ENCODE measurements around the gene HMGN3.
"Not testable (repeated sequence)": the region's sequence is repeated elsewhere in the genome, so short reads cannot be mapped to it uniquely, and the experiment has no call there.

The HMGN3 gene

DNA sequence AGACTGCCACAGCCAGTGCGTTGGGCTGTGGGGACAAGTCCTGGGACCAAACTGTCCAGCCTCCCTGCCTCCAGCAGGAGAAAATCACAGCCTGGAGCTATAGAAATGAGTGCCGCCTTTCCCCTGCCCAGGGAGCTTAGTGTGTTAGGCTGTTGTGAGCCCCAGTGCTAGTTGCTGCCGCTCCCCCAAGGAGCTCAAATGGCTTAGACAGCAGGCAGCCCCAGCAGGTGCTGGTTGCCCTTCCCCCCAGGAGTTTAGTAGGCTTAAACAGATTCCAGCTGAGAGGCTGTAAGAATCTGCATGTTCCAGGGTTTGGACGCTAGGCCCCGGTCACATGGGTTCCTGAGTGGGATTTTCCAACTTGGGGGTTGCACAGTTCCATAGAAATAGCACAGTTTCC, 27.2 kb upstream of the HMGN3 start:
- H3K36me3 ChIP-seq (ENCODE audit: insufficient read depth, insufficient read length, low read length), result no peaks in the 10 kb centered on the region
- no peaks in the 10 kb centered on the region for H3K27me3 ChIP-seq (ENCODE audit: insufficient read depth, insufficient read length)
- TF ChIP-seq SUZ12 (IDR thresholded peaks at IDR 0.05; ENCODE audit: extremely low read depth, insufficient read depth, insufficient read length), result no peak
- TF ChIP-seq YY1 (IDR thresholded peaks at IDR 0.05; ENCODE audit: insufficient read depth, insufficient read length), result no peak
- TF ChIP-seq ZNF274 (IDR thresholded peaks at IDR 0.05; ENCODE audit: low read depth, low read length), result no peak
- no peak overlapping the region for H3K4me3 ChIP-seq (ENCODE audit: insufficient read length, low read depth)
- no peaks in the 10 kb centered on the region for H3K4me1 ChIP-seq (ENCODE audit: insufficient read depth, insufficient read length)
- H3K9ac ChIP-seq (ENCODE audit: insufficient read length, low read depth), result no peak overlapping the region
- H3K9me3 ChIP-seq (ENCODE audit: insufficient read depth, low read length), result no peaks in the 10 kb centered on the region
- no peak for DNase-seq (ENCODE audit: low read depth, low spot score)

DNA sequence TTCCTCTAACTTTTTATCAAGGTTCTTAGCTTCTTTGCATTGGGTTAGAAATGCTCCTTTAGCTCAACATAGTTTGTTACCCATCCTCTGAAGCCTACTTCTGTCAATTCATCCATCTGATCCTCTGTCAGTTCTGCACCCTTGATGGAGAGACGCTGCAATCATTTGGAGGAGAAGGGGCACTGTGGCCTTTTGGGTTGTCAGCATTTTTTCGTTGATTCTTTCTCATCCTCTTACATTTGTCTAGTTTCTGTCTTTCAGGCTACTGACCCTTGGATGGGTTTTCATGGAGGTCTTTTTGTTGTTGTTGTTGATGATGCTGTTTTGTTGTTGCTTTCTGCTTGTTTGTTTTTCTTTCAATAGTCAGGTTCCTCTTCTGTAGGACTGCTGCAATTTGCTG, 26.3 kb upstream of the HMGN3 start:
- H3K9ac ChIP-seq (ENCODE audit: insufficient read length, low read depth), result no peak overlapping the region
- TF ChIP-seq YY1 (IDR thresholded peaks at IDR 0.05; ENCODE audit: insufficient read depth, insufficient read length) (no peak), SUZ12 (IDR thresholded peaks at IDR 0.05; ENCODE audit: extremely low read depth, insufficient read depth, insufficient read length) (no peak), ZNF274 (IDR thresholded peaks at IDR 0.05; ENCODE audit: low read depth, low read length) (no peak)
- DNase-seq (ENCODE audit: low read depth, low spot score), result no peak
- no peaks in the 10 kb centered on the region for H3K36me3 ChIP-seq (ENCODE audit: insufficient read depth, insufficient read length, low read length)
- no peaks in the 10 kb centered on the region for H3K9me3 ChIP-seq (ENCODE audit: insufficient read depth, low read length)
- H3K4me1 ChIP-seq (ENCODE audit: insufficient read depth, insufficient read length), result no peaks in the 10 kb centered on the region
- no peak overlapping the region for H3K4me3 ChIP-seq (ENCODE audit: insufficient read length, low read depth)
- H3K27me3 ChIP-seq (ENCODE audit: insufficient read depth, insufficient read length), result no peaks in the 10 kb centered on the region

DNA sequence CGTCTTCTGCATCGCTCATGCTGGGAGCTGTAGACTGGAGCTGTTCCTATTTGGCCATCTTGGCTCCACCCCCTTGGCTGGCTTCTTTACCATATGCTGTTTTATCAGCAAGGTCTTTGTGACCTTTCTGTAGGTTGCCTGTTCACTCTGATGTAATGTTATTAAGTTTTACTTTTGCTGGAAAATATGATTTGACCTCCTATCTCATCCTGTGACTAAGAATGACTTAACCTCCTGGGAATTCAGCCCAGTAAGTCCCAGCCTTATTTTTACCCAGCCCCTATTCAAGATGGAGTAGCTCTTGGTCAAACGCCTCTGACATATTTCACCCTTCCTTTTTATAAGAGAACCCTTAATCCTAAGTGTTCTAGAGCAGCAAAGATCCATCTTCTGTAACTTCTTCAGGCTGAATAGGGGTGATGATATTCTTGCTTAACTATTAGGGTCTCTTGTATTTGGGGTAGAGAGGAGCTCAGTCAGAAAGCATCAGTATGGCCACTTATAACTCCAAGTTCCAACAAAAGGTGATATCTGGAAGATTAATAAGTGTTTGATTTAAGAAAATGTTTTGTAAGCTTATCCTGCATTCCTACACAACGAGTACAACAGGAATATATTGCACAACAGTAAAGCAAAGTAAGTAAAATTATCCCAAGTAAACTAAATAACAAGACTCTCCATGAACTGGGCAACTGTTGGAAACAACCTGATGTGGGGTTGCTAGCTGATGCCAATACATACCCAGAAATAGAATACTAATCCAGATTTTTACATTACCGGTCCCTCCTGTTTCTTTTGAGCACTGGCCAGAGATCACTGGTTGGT, 23.1 kb upstream of the HMGN3 start:
- Histone ChIP-seq H3K36me3 (ENCODE audit: insufficient read depth, insufficient read length, low read length) (no peaks in the 10 kb centered on the region), H3K9ac (ENCODE audit: insufficient read length, low read depth) (no peak overlapping the region), H3K9me3 (ENCODE audit: insufficient read depth, low read length) (no peaks in the 10 kb centered on the region), H3K4me3 (ENCODE audit: insufficient read length, low read depth) (no peak overlapping the region), H3K27me3 (ENCODE audit: insufficient read depth, insufficient read length) (no peaks in the 10 kb centered on the region), H3K4me1 (ENCODE audit: insufficient read depth, insufficient read length) (no peaks in the 10 kb centered on the region)
- no peak for DNase-seq (ENCODE audit: low read depth, low spot score)
- TF ChIP-seq SUZ12 (IDR thresholded peaks at IDR 0.05; ENCODE audit: extremely low read depth, insufficient read depth, insufficient read length), result no peak
- no peak for TF ChIP-seq YY1 (IDR thresholded peaks at IDR 0.05; ENCODE audit: insufficient read depth, insufficient read length)
- no peak for TF ChIP-seq ZNF274 (IDR thresholded peaks at IDR 0.05; ENCODE audit: low read depth, low read length)

DNA sequence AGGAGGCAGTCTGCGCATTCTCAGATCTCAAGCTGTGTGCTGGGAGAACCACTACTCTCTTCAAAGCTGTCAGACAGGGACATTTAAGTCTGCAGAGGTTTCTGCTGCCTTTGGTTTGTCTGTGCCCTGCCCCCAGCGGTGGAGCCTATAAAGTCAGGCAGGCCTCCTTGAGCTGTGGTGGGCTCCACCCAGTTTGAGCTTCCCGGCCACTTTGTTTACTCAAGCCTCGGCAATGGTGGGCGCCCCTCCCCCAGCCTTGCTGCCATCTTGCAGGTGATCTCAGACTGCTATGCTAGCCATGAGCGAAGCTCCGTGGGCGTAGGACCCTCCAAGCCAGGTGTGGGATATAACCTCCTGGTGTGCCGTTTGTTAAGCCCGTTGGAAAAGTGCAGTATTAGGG, 22.3 kb upstream of the HMGN3 start:
- not testable (repeated sequence) for H3K27me3 ChIP-seq (ENCODE audit: insufficient read depth, insufficient read length); DNase-seq (ENCODE audit: low read depth, low spot score); H3K4me3 ChIP-seq (ENCODE audit: insufficient read length, low read depth); H3K9me3 ChIP-seq (ENCODE audit: insufficient read depth, low read length); H3K4me1 ChIP-seq (ENCODE audit: insufficient read depth, insufficient read length); H3K9ac ChIP-seq (ENCODE audit: insufficient read length, low read depth); H3K36me3 ChIP-seq (ENCODE audit: insufficient read depth, insufficient read length, low read length)

GRCh38 chr6:79255086-79255485, 20.6 kb upstream of the HMGN3 start:
- H3K4me3 ChIP-seq (ENCODE audit: insufficient read length, low read depth); H3K27me3 ChIP-seq (ENCODE audit: insufficient read depth, insufficient read length); H3K4me1 ChIP-seq (ENCODE audit: insufficient read depth, insufficient read length); H3K36me3 ChIP-seq (ENCODE audit: insufficient read depth, insufficient read length, low read length); H3K9ac ChIP-seq (ENCODE audit: insufficient read length, low read depth); DNase-seq (ENCODE audit: low read depth, low spot score); H3K9me3 ChIP-seq (ENCODE audit: insufficient read depth, low read length): not testable (repeated sequence)

DNA sequence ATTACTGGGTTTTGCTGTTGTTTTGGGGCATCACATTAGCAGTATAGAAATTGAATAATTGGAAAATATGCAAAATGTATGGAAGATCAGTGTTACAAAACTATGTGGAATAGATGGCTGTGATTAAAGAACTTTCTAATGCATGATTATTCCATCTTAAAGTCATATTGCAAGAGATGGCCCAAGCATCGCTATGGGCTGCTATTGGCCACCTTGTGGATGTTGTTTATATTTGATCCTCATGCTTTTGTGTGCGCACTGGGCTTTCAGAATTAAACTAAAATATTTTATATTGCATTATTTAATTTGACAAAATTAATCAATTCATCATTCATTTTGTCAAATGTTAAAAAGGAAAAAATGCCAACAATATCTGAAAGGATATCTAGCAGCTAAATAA, 16.1 kb upstream of the HMGN3 start:
- no peaks in the 10 kb centered on the region for H3K4me1 ChIP-seq (ENCODE audit: insufficient read depth, insufficient read length)
- H3K9ac ChIP-seq (ENCODE audit: insufficient read length, low read depth), result no peak overlapping the region
- no peaks in the 10 kb centered on the region; the same call in 1 of the 2 replicates for H3K9me3 ChIP-seq (ENCODE audit: insufficient read depth, low read length)
- no peaks in the 10 kb centered on the region for H3K27me3 ChIP-seq (ENCODE audit: insufficient read depth, insufficient read length)
- no peak for TF ChIP-seq SUZ12 (IDR thresholded peaks at IDR 0.05; ENCODE audit: extremely low read depth, insufficient read depth, insufficient read length)
- no peak for TF ChIP-seq ZNF274 (IDR thresholded peaks at IDR 0.05; ENCODE audit: low read depth, low read length)
- TF ChIP-seq YY1 (IDR thresholded peaks at IDR 0.05; ENCODE audit: insufficient read depth, insufficient read length), result no peak
- H3K36me3 ChIP-seq (ENCODE audit: insufficient read depth, insufficient read length, low read length), result no peaks in the 10 kb centered on the region
- H3K4me3 ChIP-seq (ENCODE audit: insufficient read length, low read depth), result no peak overlapping the region
- DNase-seq (ENCODE audit: low read depth, low spot score), result no peak

DNA sequence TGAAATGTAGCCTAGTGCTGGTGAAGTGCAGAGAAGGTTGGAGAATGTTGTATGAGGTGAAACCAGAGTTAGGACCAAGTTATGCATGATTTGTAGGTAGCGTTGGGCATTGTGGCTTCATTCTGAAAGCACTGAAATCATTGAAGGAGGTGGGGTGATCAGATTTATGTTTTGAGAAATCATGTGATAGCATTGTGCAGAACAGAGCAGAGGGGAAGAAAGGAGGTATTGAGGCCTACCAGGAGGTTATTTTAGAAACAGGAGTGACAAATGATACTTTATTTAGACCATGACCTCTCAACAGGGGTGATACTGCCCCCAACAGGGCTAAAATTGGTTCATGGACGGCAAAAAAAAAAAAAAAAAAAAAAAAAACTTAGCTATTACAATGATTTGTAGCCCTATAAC, 15.6 kb upstream of the HMGN3 start:
- no peaks in the 10 kb centered on the region for H3K27me3 ChIP-seq (ENCODE audit: insufficient read depth, insufficient read length)
- TF ChIP-seq SUZ12 (IDR thresholded peaks at IDR 0.05; ENCODE audit: extremely low read depth, insufficient read depth, insufficient read length) (no peak), ZNF274 (IDR thresholded peaks at IDR 0.05; ENCODE audit: low read depth, low read length) (no peak), YY1 (IDR thresholded peaks at IDR 0.05; ENCODE audit: insufficient read depth, insufficient read length) (no peak)
- no peak overlapping the region for H3K4me3 ChIP-seq (ENCODE audit: insufficient read length, low read depth)
- DNase-seq (ENCODE audit: low read depth, low spot score), result no peak
- no peaks in the 10 kb centered on the region; the same call in 1 of the 2 replicates for H3K9me3 ChIP-seq (ENCODE audit: insufficient read depth, low read length)
- no peaks in the 10 kb centered on the region for H3K36me3 ChIP-seq (ENCODE audit: insufficient read depth, insufficient read length, low read length)
- no peaks in the 10 kb centered on the region for H3K4me1 ChIP-seq (ENCODE audit: insufficient read depth, insufficient read length)
- H3K9ac ChIP-seq (ENCODE audit: insufficient read length, low read depth), result no peak overlapping the region

All from NT2/D1 (cell line).